RWPE1 (cell line): ENCODE data around the gene WDR88.
A peak's percentile ranks its signal among the peaks of the same experiment; 100 is the strongest.
"Not testable (repeated sequence)": the region's sequence is repeated elsewhere in the genome, so short reads cannot be mapped to it uniquely, and the experiment has no call there.

Experiments used
- CTCF ChIA-PET: fragments of 350-600 bp; sonication (Branson Sonifier 250); formaldehyde crosslinking; extraction: SDS; loops from one replicate; lab custom pipeline; 2021; lab: Yijun Ruan, JAX
- POLR2A ChIA-PET: fragments of 400-600 bp; formaldehyde crosslinking; extraction: SDS; loops from one replicate; lab custom pipeline; 2020; ENCODE audit warnings: antibody characterized with exemption; ENCODE audit not compliant: low non-redundant PET; lab: Yijun Ruan, JAX
- DNase-seq: peaks from one replicate; pipeline ENCODE4 v3.0.0; 2012; ENCODE audit warnings: low spot score
- H3K27ac ChIP-seq: fragments of 450-650 bp; 2 replicates; pipeline ENCODE4 v1.5.1; 2017
- TF ChIP-seq, protein P1 (sequence below): fragments of 450-650 bp; conservative IDR thresholded peaks from 2 replicates; pipeline ENCODE4 v1.5.1; 2017; ENCODE audit warnings: low read depth, mild to moderate bottlenecking

The WDR88 gene

DNA sequence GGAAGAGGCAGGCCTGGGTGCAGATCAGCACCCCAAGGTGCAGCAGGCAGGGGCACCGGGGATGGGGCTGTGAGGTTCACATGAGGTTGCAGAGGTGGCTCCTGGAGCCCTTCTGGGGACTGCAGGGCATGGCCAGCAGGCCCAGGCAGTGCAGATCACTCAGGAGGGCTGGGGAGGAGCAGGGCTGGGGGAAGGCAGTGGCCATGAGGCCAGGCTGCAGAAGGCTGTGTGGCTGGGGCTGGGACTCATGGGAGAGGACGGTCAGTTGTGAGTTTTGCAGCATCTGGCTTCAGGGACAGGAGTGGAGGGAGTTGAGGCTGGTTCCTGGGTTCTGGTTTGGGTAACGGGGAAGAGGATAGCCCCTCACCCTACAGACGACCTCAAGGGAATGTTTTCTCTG, 7.3 kb downstream of the WDR88 start:
- no peak overlapping the region for H3K27ac ChIP-seq
- TF ChIP-seq, protein P1, sequence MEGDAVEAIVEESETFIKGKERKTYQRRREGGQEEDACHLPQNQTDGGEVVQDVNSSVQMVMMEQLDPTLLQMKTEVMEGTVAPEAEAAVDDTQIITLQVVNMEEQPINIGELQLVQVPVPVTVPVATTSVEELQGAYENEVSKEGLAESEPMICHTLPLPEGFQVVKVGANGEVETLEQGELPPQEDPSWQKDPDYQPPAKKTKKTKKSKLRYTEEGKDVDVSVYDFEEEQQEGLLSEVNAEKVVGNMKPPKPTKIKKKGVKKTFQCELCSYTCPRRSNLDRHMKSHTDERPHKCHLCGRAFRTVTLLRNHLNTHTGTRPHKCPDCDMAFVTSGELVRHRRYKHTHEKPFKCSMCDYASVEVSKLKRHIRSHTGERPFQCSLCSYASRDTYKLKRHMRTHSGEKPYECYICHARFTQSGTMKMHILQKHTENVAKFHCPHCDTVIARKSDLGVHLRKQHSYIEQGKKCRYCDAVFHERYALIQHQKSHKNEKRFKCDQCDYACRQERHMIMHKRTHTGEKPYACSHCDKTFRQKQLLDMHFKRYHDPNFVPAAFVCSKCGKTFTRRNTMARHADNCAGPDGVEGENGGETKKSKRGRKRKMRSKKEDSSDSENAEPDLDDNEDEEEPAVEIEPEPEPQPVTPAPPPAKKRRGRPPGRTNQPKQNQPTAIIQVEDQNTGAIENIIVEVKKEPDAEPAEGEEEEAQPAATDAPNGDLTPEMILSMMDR = no peak
- POLR2A ChIA-PET = no interaction called here
- DNase-seq = no peak
- CTCF ChIA-PET = no interaction called here

DNA sequence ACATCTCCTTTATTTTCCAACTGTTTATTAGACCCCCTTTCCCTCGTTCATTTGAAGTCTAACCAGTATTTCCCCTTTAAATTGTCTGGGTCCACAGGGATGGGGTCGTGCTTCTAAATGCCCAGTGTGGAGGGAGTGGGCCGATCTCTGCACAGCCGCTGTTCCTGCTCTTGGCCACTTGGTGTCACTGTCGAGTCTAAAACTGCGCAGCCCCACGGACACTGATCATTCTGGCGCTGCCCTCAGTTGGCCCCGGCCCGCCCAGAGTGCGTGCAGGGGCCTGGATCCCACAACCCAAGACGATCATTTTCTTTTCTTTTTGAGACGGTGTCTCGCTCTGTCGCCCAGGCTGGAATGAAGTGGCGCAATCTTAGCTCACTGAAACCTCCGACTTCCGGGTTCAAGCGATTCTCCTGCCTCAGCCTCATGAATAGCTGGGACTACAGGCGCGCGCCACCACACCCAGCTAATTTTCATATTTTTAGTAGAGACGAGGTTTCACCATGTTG, 12.0 kb downstream of the WDR88 start:
- TF ChIP-seq, protein P1 = peak; percentile 95
- POLR2A ChIA-PET = no interaction called here
- CTCF ChIA-PET = interaction anchor here (0.5 to 1.4 kb wide), 11 partner anchors 11 to 1066 kb away, joined by 3 to 5 read pairs (median 3); partner anchors contain the start of gene CEBPG
- DNase-seq = peak; percentile 75
- no peak overlapping the region for H3K27ac ChIP-seq

DNA sequence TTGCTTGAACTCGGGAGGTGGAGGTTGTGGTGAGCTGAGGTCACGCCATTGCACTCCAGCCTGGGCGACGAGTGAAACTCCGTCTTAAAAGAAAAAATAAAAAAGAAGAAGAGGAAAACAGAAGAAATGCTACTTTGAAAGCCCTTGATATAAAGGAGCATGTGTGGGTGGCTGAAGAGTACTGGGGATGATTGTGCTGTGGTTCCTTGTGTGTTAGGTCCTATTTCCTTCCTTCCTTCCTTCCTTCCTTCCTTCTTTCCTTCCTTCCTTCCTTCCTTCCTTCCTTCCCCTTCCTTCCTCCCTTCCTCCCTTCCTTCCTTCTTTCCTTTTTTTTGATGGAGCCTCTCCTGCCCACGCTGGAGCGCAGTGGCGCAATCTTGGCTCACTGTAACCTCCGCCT, 14.3 kb downstream of the WDR88 start:
- TF ChIP-seq, protein P1 = no peak
- no peak overlapping the region for H3K27ac ChIP-seq
- CTCF ChIA-PET = no interaction called here
- DNase-seq = no peak
- POLR2A ChIA-PET = no interaction called here

DNA sequence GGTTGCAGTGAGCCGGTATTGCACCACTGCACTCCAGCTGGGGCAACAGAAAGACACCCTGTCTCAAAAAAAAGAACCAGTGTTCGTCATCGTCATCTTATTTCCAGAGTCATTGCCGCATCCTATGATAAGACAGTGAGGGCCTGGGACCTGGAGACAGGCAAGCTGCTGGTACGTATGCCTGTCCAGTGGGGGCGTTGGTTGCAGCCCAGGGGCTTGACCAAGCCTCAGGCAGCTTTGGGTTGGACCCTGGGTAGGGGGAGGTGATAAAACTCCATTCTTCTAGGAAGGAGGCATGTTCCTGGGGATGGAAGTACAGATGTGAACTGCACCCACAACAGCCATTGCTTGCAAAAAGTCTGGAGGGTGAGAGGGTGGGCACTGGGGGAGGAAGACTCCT, 15.6 kb downstream of the WDR88 start:
- CTCF ChIA-PET = no interaction called here
- no peak for DNase-seq
- TF ChIP-seq, protein P1 = no peak
- POLR2A ChIA-PET = no interaction called here
- no peak overlapping the region for H3K27ac ChIP-seq

DNA sequence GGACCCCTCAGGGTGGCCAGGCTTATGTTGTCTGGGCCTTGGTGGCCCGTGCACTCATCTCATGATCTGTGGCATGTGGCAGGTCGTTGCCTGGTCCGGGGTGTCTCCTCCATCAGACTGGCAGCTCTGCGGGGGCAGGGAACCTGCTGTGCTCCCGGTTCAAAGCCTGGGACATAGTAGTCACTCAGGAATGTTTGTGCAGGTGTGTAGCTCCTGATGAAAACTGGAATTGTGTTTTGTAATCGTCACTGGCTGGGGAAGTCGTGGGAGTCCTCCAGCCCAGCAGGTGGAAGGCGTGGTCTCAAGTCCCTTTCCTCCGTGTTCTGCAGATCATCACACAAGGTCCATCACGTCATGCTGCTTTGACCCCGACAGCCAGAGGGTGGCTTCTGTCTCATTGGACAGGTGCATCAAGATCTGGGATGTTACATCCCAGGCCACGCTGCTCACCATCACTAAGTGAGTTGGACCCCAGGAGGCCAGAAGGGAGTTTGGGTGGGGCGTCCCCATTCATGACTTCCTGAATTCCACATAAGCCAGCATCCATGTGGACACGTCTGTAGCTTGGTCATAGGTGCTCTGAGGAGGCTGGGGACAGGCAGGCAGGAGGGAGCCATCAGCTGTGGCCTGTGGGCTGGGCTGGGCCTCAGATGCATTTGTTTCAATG, 19.1 kb downstream of the WDR88 start:
- ChIA-PET CTCF (interaction anchor here (0.6 to 0.7 kb wide), 2 partner anchors 608 to 847 kb away, joined by 3 read pairs; no protein-coding TSS in a partner anchor), POLR2A (no interaction called here)
- H3K27ac ChIP-seq = no peak overlapping the region
- no peak for DNase-seq
- TF ChIP-seq, protein P1 = no peak

DNA sequence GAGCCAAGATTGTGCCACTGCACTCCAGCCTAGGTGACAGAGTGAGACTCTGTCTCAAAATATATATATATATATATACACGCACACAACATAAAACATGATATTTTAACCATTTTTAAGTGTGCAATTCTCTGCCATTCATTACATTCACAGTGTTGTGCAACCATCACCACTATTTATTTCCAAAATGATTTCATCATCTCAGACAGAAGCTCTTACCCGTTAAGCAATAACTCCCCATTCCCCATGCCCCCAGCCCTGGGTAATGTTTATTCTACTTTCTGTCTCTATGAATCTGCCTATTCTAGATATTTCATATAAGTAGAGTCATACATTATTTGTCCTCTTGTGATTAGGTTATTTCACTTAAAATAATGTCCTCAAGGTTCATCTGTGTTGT, 20.3 kb downstream of the WDR88 start:
- ChIA-PET POLR2A (no interaction called here), CTCF (no interaction called here)
- no peak for DNase-seq
- H3K27ac ChIP-seq = no peak overlapping the region
- TF ChIP-seq, protein P1 = no peak

DNA sequence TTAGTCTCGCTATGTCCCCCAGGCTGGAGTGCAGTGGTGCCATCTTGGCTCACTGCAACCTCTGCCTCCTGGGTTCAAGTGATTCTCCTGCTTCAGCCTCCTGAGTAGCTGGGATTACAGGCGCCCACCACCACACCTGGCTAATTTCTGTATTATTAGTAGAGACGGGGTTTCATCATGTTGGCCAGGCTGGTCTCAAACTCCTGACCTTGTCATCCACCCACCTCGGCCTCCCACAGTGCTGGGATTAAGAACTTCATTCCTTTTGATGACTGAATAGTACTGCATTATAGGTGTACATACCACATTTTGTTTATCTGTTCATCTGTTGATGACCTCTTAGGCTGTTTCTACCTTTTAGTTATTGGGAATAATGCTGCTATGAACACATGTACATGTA, 20.7 kb downstream of the WDR88 start:
- H3K27ac ChIP-seq, DNase-seq, CTCF ChIA-PET, POLR2A ChIA-PET: not testable (repeated sequence)

DNA sequence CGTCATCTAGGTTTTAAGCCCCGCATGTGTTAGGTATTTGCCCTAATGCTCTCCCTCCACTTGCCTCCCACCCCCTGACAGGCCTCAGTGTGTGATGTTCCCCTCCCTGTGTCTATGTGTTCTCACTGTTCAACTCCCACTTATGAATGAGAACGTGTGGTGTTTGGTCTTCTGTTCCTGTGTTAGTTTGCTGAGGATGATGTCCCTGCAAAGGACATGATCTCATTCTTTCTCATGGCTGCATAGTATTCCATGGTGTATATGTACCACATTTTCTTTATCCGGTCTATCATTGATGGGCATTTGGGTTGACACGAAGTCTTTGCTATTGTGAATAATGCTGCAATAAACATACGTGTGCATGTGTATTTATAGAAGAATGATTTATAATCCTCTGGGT, 22.4 kb downstream of the WDR88 start:
- CTCF ChIA-PET = interaction anchor here (1.1 kb wide), 1 partner anchor 30 kb away, joined by 4 read pairs; no protein-coding TSS in a partner anchor

More for the DNA sequence above, 22.4 kb downstream of the WDR88 start:
- DNase-seq, H3K27ac ChIP-seq, POLR2A ChIA-PET: not testable (repeated sequence)
